ENCODE data around the gene TXNRD2.
A peak's percentile ranks its signal among the peaks of the same experiment; 100 is the strongest.

Gene TXNRD2

DNA sequence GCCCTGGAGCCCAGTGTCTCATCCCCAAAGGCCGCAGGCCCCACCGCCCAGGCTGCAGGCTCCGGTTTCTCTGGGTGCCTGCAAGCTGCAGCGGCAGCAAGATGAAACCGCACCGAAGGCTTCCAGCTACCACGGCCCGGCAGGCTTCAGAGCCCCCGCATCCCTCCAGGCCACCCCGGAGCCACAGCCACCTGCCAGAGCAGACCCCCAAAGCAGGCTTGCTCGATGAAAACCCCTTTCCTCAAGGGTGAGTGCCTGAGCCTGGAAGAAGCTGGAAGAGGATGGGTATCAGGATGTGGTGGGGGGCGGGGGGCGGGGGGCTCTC is 62.4 kb downstream of the TXNRD2 start:
- no peak overlapping the region for H3K4me3 ChIP-seq (ENCODE audit: low read depth, low read length)
- no peak overlapping the region for H3K9ac ChIP-seq (ENCODE audit: low read length)
- peaks cover 3% of the 10 kb centered on the region; the same call in 1 of the 2 replicates for H3K36me3 ChIP-seq (ENCODE audit: control insufficient read depth, insufficient read depth, low read length)
- H3K4me1 ChIP-seq (ENCODE audit: control insufficient read depth, insufficient read depth, low read length), result peaks cover 43% of the 10 kb centered on the region
- H3K9me3 ChIP-seq (ENCODE audit: control insufficient read depth, insufficient read depth, low read depth, low read length), result no peaks in the 10 kb centered on the region
- H3K27ac ChIP-seq (ENCODE audit: low read depth, low read length), result no peak overlapping the region
- no peaks in the 10 kb centered on the region for H3K27me3 ChIP-seq (ENCODE audit: control insufficient read depth, insufficient read depth, low read length)

DNA sequence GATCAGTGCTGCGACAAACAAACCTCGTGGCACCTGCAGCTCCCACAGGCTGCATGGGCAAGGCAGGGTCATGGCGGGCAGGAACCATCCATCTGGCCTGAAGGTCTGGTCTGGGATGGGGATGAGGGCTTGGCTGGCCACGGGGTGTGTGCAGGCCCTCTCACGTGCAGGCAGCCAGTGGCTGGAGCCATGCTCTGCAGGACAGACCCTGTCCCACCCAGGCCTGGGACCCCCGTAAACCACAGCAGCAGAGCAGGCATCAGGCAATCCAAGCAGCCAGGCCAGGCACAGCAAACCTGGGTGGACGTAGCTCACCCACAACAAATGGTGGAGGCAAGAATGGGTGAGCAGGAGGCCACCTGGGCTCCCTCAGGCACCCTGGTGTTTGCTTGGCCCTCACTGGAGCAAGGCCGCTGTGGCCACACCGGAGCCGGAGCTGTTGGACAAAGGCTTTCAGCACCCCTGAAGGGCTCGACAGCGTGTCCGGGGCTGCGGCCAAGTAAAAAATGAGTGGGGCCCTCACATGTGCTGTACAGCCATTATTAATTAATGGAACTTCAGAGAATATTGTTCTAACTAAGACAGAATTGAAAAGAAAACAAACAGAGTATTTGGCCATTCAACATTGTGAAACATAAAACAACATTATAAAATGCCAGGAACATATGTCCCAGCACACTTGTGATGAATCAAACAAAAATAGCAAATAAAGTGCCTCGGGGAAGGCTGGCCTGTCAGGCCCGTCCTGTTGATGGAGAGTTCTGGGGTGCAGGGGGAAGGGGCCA is 63.0 kb downstream of the TXNRD2 start:
- Histone ChIP-seq H3K4me3 (ENCODE audit: low read depth, low read length) (no peak overlapping the region), H3K9ac (ENCODE audit: low read length) (peak overlapping the region; percentile 5), H3K9me3 (ENCODE audit: control insufficient read depth, insufficient read depth, low read depth, low read length) (no peaks in the 10 kb centered on the region), H3K27me3 (ENCODE audit: control insufficient read depth, insufficient read depth, low read length) (no peaks in the 10 kb centered on the region), H3K36me3 (ENCODE audit: control insufficient read depth, insufficient read depth, low read length) (peaks cover 3% of the 10 kb centered on the region; the same call in 1 of the 2 replicates), H3K4me1 (ENCODE audit: control insufficient read depth, insufficient read depth, low read length) (peaks cover 43% of the 10 kb centered on the region), H3K27ac (ENCODE audit: low read depth, low read length) (no peak overlapping the region)

DNA sequence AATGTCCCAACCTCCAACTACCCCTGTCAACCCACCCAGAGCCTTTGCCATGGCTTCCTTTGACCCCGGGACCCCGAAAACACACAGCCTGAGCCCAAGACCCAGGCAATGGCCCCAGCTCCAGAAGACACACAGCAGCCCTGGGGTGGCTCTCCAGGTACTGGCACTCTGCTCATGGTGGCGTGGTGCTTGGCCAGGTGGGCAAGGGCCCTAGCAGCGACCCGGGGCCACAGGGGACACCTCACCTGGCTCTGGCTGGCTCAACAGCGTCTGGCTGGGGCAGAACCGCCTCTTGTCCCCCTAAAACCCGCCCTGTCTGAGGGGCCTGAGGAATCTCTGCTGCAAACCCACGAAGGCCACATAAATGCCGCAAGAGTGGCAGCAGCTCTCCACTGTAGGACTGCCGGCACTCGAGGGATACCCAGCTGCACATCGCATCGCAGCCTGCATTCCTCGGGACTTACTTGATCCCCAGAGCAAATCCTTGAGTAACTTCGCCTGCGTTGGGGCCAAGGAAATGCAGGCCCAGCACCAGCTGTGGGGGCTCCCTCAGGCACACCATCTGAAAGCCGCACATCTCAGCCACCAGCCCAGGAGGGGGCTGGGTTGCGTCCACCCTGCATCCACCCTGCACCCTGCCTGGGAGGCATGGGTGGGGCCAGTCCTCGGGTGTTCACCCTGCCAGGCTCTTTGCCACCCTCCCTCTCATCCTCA is 63.8 kb downstream of the TXNRD2 start:
- Histone ChIP-seq H3K9me3 (ENCODE audit: control insufficient read depth, insufficient read depth, low read depth, low read length) (no peaks in the 10 kb centered on the region), H3K36me3 (ENCODE audit: control insufficient read depth, insufficient read depth, low read length) (peaks cover 3% of the 10 kb centered on the region; the same call in 1 of the 2 replicates), H3K27ac (ENCODE audit: low read depth, low read length) (no peak overlapping the region), H3K4me3 (ENCODE audit: low read depth, low read length) (no peak overlapping the region), H3K27me3 (ENCODE audit: control insufficient read depth, insufficient read depth, low read length) (no peaks in the 10 kb centered on the region), H3K9ac (ENCODE audit: low read length) (peak overlapping the region; percentile 35), H3K4me1 (ENCODE audit: control insufficient read depth, insufficient read depth, low read length) (peaks cover 39% of the 10 kb centered on the region)

DNA sequence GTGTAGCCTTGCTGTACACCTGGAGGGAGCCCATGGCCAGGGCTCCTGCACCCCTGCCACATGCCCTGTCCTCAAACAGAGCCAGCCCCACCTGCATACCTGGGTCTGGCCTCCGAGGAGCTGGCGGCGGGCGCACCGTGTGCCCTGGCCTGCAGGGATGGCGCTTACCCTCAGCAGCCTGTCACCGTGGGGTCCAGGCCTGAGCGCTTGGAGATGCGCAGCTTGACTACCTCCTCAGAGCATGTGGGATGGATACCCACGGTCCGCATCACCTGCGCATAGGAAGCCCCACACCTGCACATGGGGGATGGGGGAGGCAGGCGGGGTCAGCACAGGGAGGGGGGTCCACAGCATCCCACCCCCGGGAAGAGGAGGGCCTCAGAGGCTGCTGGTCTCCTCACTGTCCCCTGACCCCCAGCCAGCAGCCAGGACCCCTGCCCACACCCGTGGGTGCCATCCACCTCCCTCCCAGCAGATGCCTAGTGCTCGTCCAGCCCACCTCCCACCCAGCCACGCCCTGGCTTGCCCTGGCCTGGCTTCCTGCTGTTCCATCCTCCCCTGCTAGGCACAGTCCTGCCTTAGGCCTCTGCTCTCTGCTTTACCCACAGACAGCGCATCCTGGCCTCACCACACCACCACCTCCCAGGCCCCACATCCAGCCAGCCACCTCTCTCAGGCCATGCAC is 64.5 kb downstream of the TXNRD2 start:
- H3K9me3 ChIP-seq (ENCODE audit: control insufficient read depth, insufficient read depth, low read depth, low read length), result no peaks in the 10 kb centered on the region
- H3K27me3 ChIP-seq (ENCODE audit: control insufficient read depth, insufficient read depth, low read length), result no peaks in the 10 kb centered on the region
- no peak overlapping the region for H3K4me3 ChIP-seq (ENCODE audit: low read depth, low read length)
- peaks cover 32% of the 10 kb centered on the region for H3K4me1 ChIP-seq (ENCODE audit: control insufficient read depth, insufficient read depth, low read length)
- H3K9ac ChIP-seq (ENCODE audit: low read length), result peak overlapping the region; percentile 35
- peaks cover 3% of the 10 kb centered on the region; the same call in 1 of the 2 replicates for H3K36me3 ChIP-seq (ENCODE audit: control insufficient read depth, insufficient read depth, low read length)
- no peak overlapping the region for H3K27ac ChIP-seq (ENCODE audit: low read depth, low read length)

DNA sequence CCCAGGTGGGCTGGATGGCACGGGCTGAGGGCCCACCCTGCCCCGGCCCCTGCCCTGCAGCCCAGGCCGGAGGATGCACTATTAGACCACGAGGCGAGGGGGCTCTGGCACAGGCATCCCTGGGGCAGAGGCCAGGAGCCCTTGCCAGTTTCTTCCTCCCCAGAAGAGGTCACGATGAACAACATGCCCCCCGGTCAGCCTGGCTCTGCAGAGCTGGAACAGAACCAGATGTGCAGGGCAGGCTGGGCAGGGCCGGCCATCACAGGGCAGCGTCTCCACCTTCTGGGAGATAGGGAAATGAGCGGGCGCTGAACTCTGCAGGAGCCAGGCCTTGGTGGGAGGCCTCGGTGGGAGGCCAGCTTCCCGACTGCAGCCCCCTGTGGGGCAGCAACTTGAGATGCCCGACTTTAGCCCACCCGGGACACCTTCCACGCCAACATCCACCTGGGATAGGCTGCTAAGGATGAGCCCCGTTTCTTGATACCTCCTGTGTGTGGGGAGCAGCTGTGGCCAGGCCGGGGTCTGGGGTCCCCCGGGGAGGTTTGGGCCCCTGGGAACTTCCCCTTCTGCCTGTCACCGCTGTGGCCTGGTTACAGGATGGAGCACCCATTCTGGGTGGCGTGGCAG is 65.2 kb downstream of the TXNRD2 start:
- H3K9ac ChIP-seq (ENCODE audit: low read length), result no peak overlapping the region

DNA sequence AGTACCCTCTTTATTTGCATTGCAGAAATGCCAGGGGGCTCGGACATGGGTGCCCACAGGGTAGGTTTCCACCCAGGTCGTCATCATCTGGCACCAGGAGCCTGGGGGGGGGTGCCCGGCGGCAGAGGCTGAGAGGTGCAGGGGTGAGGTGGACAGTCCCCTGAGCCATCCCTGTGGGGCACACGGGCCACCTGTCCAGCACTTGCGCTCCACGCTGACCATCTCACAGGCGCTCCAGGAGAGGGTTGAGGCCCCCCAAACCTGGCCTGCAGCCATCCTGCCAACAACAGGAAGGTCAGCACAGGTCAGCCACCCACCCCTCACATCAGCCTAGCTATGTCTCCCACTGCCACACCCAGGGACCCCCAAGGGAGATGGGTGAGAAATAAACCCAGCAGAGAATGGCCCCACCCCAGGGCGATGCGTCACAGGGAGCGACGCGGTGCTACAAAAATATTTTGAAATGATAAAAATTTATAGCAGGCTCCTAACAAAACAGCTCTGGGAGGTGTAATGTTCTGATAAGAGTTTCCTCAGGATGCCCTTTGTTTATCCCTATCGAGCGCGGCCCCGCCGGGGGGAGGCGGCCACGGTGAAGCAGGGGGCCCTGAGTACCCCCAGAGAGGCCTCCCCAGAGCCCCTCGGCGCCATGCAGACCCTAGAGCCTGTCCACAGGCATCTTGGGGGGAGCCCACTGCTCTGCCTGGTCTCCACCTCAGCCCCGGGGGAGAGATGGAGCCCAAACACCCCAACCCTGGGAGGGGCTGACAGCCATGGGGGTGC is 65.9 kb downstream of the TXNRD2 start:
- Histone ChIP-seq H3K9ac (ENCODE audit: low read length) (no peak overlapping the region), H3K27ac (ENCODE audit: low read depth, low read length) (no peak overlapping the region), H3K36me3 (ENCODE audit: control insufficient read depth, insufficient read depth, low read length) (peaks cover 3% of the 10 kb centered on the region; the same call in 1 of the 2 replicates), H3K9me3 (ENCODE audit: control insufficient read depth, insufficient read depth, low read depth, low read length) (no peaks in the 10 kb centered on the region), H3K27me3 (ENCODE audit: control insufficient read depth, insufficient read depth, low read length) (no peaks in the 10 kb centered on the region), H3K4me3 (ENCODE audit: low read depth, low read length) (no peak overlapping the region), H3K4me1 (ENCODE audit: control insufficient read depth, insufficient read depth, low read length) (peaks cover 21% of the 10 kb centered on the region)

More for the DNA sequence above, 65.2 kb downstream of the TXNRD2 start:
- Histone ChIP-seq H3K9me3 (ENCODE audit: control insufficient read depth, insufficient read depth, low read depth, low read length) (no peaks in the 10 kb centered on the region), H3K27ac (ENCODE audit: low read depth, low read length) (no peak overlapping the region), H3K4me1 (ENCODE audit: control insufficient read depth, insufficient read depth, low read length) (peaks cover 25% of the 10 kb centered on the region), H3K36me3 (ENCODE audit: control insufficient read depth, insufficient read depth, low read length) (peaks cover 3% of the 10 kb centered on the region; the same call in 1 of the 2 replicates), H3K4me3 (ENCODE audit: low read depth, low read length) (no peak overlapping the region), H3K27me3 (ENCODE audit: control insufficient read depth, insufficient read depth, low read length) (no peaks in the 10 kb centered on the region)

DNA sequence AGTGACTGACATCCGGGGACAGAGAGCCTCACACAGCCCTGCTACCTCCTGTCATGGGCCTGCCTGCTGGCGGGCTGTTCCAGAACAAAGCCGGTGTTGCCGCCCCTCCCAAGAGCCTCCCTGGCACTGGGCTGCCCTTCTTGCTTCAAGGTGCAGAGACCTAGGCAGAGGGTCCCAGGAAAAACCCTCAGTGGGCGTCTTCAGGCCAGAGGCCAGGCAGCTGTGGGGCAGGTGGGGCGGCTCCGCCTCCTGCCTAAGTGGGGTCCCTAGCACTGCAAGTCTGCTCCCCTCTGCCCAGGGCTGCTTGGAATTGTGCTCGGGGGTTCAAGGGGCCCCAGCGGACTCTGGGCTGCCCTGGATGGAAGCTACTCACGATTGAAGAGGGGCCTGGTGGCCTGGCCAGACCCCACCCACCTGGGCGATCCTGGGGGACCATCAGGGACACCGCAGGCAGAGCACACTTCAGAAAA is 66.5 kb downstream of the TXNRD2 start:
- H3K27ac ChIP-seq (ENCODE audit: low read depth, low read length), result no peak overlapping the region

DNA sequence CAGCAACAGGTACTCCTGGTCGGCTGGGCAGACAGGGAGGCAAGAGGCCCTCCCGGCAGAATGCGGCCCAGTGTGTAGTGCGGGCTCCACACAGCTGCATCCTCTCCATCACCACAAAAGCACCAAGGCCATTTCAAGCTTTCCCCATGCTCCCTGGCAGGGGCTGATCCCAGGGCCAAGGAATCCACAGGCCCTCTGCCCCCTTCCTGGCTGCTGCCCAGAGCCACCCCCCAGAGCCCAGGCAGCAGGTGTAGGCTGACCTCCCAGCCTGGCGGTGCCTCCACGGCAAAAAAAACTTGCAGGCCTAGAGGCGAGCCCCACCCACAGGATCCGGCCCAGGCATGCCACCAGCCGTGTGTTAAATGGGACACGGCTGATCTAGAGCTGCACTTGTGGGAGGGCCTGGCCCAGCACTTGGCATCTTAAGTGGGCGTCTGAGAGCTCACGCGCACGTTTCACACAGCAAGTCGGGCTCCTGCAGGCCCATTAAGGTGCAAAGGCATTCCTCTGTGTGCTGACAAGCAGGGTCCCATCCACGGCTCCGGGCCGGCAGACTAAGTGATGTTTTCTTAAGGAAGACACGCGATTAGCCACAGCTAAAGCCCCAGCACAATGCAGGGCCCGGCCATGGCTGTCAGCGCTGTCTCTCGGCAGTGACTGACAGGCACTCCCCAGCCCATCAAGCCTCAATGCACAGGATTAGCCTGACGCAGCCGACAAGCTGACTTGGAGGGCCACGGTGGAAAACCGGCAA is 67.1 kb downstream of the TXNRD2 start:
- no peak overlapping the region for H3K4me3 ChIP-seq (ENCODE audit: low read depth, low read length)
- H3K9me3 ChIP-seq (ENCODE audit: control insufficient read depth, insufficient read depth, low read depth, low read length), result no peaks in the 10 kb centered on the region
- H3K36me3 ChIP-seq (ENCODE audit: control insufficient read depth, insufficient read depth, low read length), result peaks cover 3% of the 10 kb centered on the region; the same call in 1 of the 2 replicates
- peaks cover 8% of the 10 kb centered on the region; the same call in 1 of the 2 replicates for H3K4me1 ChIP-seq (ENCODE audit: control insufficient read depth, insufficient read depth, low read length)
- no peak overlapping the region for H3K9ac ChIP-seq (ENCODE audit: low read length)
- H3K27me3 ChIP-seq (ENCODE audit: control insufficient read depth, insufficient read depth, low read length), result no peaks in the 10 kb centered on the region
- no peak overlapping the region for H3K27ac ChIP-seq (ENCODE audit: low read depth, low read length)

More for the DNA sequence above, 66.5 kb downstream of the TXNRD2 start:
- Histone ChIP-seq H3K36me3 (ENCODE audit: control insufficient read depth, insufficient read depth, low read length) (peaks cover 3% of the 10 kb centered on the region; the same call in 1 of the 2 replicates), H3K4me1 (ENCODE audit: control insufficient read depth, insufficient read depth, low read length) (peaks cover 14% of the 10 kb centered on the region), H3K9ac (ENCODE audit: low read length) (no peak overlapping the region), H3K9me3 (ENCODE audit: control insufficient read depth, insufficient read depth, low read depth, low read length) (no peaks in the 10 kb centered on the region), H3K4me3 (ENCODE audit: low read depth, low read length) (no peak overlapping the region), H3K27me3 (ENCODE audit: control insufficient read depth, insufficient read depth, low read length) (no peaks in the 10 kb centered on the region)

DNA sequence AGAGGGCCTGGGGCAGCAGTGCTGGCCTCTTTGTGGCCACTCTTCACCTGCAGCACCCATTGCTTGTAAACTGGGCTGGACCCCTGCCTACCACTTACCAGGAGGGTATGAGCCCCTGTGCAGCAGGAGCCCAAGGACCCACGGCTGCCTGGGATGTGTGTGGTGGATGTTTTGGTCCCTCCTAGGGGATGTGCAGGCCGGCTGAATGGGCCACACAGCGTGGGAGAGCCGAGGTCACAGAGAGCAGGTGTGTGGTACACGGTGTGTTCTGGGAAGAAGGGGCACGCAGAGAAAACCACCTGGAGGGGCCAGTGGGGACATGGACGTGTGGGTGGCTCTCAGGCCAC is 67.7 kb downstream of the TXNRD2 start:
- H3K4me1 ChIP-seq (ENCODE audit: control insufficient read depth, insufficient read depth, low read length), result peaks cover 5% of the 10 kb centered on the region; the same call in 1 of the 2 replicates
- no peak overlapping the region for H3K9ac ChIP-seq (ENCODE audit: low read length)
- no peak overlapping the region for H3K4me3 ChIP-seq (ENCODE audit: low read depth, low read length)
- no peaks in the 10 kb centered on the region for H3K9me3 ChIP-seq (ENCODE audit: control insufficient read depth, insufficient read depth, low read depth, low read length)
- H3K27me3 ChIP-seq (ENCODE audit: control insufficient read depth, insufficient read depth, low read length), result no peaks in the 10 kb centered on the region
- peaks cover 3% of the 10 kb centered on the region; the same call in 1 of the 2 replicates for H3K36me3 ChIP-seq (ENCODE audit: control insufficient read depth, insufficient read depth, low read length)
- H3K27ac ChIP-seq (ENCODE audit: low read depth, low read length), result 0 out of 2 replicates have a peak overlapping the region, but pooled peaks have one; percentile 39
